Panc1 (cell line): ENCODE data around the gene GPS2. TPM values are rescaled to one million over a fixed set of nuclear protein-coding genes. Genes with fewer than 3 reads are reported as not detected.

Experiments
- ATAC-seq: fragments of 200-7000 bp; cut with Tn5 transposase; 2 replicates; pipeline ENCODE4 v1.9.1; 2020; ENCODE audit warnings: mild to moderate bottlenecking, moderate library complexity
- BruUV-seq: library from RNA; stranded (reverse); fragments of 400-500 nt; replicated peaks from 2 replicates; lab custom pipeline; 2021; lab: Mats Ljungman, UMichigan
- CTCF ChIA-PET: fragments of 300-600 bp; sonication (Branson Sonifier 250); formaldehyde crosslinking; loops from one replicate; lab custom pipeline; 2022; ENCODE audit warnings: antibody characterized with exemption; lab: Charles Lee
- POLR2A ChIA-PET: fragments of 300-600 bp; sonication (Branson Sonifier 250); formaldehyde crosslinking; loops from one replicate; lab custom pipeline; 2022; ENCODE audit warnings: antibody characterized with exemption; lab: Charles Lee
- DNase-seq: peaks from one replicate; pipeline ENCODE4 v3.0.0-alpha.2; 2010; ENCODE audit warnings: low read depth, low spot score
- H3K27ac ChIP-seq: 2 replicates; pipeline ENCODE4 v1.5.1; 2011; ENCODE audit warnings: mild to moderate bottlenecking, low read length, inconsistent platforms
- H3K27me3 ChIP-seq: fragments of 200-500 bp; sonication (Bioruptor generic); 2 replicates; pipeline ENCODE4 v1.6.0; 2014; ENCODE audit warnings: low read length, inconsistent platforms; ENCODE audit not compliant: control insufficient read depth, insufficient read depth
- H3K36me3 ChIP-seq: fragments of 200-500 bp; sonication (Bioruptor generic); 2 replicates; pipeline ENCODE4 v1.5.1; 2014; ENCODE audit warnings: inconsistent platforms, mild to moderate bottlenecking, low read length, moderate library complexity; ENCODE audit not compliant: control insufficient read depth, insufficient read depth
- H3K4me1 ChIP-seq: 2 replicates; pipeline ENCODE4 v1.5.1; 2011; ENCODE audit warnings: inconsistent platforms, mild to moderate bottlenecking, low read length, moderate library complexity; ENCODE audit not compliant: control insufficient read depth, insufficient read depth
- H3K4me3 ChIP-seq, 2 experiments: 2 replicates each; pipeline ENCODE4 v1.5.1; 2011 to 2012; ENCODE audit warnings: low read depth in 2 of 2, low read length in 2 of 2, mild to moderate bottlenecking in 2 of 2, inconsistent platforms in 1 of 2, moderate library complexity in 1 of 2
- H3K9me3 ChIP-seq: fragments of 200-500 bp; sonication (Bioruptor generic); 2 replicates; pipeline ENCODE4 v1.5.1; 2014; ENCODE audit warnings: low read depth, mild to moderate bottlenecking, inconsistent platforms, low read length, moderate library complexity; ENCODE audit not compliant: control insufficient read depth, insufficient read depth
- POLR2AphosphoS5 ChIP-seq: IDR thresholded peaks from 2 replicates; pipeline ENCODE4 v1.6.1; 2012; ENCODE audit warnings: mild to moderate bottlenecking, low read depth, low read length, moderate library complexity
- SIN3A ChIP-seq: IDR thresholded peaks from 2 replicates; pipeline ENCODE4 v1.6.1; 2012; ENCODE audit warnings: low read depth, mild to moderate bottlenecking, low read length, moderate library complexity, borderline replicate concordance; ENCODE audit not compliant: insufficient read depth
- TCF7L2 ChIP-seq: IDR thresholded peaks from 2 replicates; pipeline ENCODE4 v1.6.1; 2011; ENCODE audit warnings: mild to moderate bottlenecking, low read depth, low read length, inconsistent platforms
- in situ Hi-C: cut with HindIII; loops from 2 replicates; pipeline ENCODE4 v1.10.0; 2016; ENCODE audit warnings: low sequenced_read_pairs, low pct_unique_long_range_greater_than_20kb
- intact Hi-C: fragments of 100-400 bp; cut with micrococcal nuclease; formaldehyde crosslinking; loops from one replicate; pipeline ENCODE4 v1.10.0; 2022; ENCODE audit not compliant: unreplicated experiment
- total RNA-seq: library from RNA; stranded (reverse); gene quantifications from one replicate; pipeline ENCODE4 v1.2.1, GENCODE V29; 2021; ENCODE audit not compliant: unreplicated experiment
- TF ChIP-seq, protein P1 (sequence below): fragments of 450-650 bp; IDR thresholded peaks from 2 replicates; pipeline ENCODE4 v1.5.1; 2017; ENCODE audit warnings: mild to moderate bottlenecking
- TF ChIP-seq, protein P2 (sequence below), 2 experiments: IDR thresholded peaks; 2 replicates each; pipeline ENCODE4 v1.6.1; 2011 to 2012; ENCODE audit warnings: low read depth in 2 of 2, control low read depth in 1 of 2, low read length in 1 of 2, mild to moderate bottlenecking in 1 of 2, moderate library complexity in 1 of 2; ENCODE audit not compliant: insufficient read depth in 1 of 2

The GPS2 gene
- total RNA-seq, 1 experiment from 2014 or later: 96.6 TPM

DNA sequence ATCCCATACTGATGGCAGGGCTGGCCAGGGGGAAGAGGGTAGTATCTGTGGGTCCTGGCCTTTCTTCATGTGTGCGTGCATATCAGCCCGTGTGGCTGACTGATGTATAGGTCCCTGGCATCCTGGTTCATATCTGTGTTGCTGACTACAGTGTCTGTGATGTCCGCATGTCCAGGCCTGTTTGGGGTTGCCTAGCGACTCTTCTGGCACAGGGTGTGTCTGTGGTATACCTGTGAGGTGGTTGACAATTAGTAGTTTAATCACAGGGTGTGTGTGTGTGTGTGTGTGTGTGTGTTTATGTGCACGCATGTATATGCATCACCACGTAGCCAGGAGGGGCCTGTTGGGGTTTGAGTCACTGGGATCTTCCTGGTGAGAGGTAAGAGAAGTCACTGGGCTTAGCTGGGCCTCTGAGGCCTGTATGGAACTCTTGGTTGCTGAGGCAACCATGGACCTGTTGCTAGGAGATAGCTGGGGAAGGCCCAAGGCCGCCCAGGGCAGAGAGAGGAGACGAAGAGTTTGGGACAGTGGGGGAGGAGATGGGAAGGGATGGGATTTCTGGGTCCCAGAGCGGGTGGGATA is 39.2 kb upstream of the GPS2 start:
- no peak for ATAC-seq
- Histone ChIP-seq H3K9me3 (no peaks in the 10 kb centered on the region), H3K4me1 (peaks cover 9% of the 10 kb centered on the region), H3K27me3 (no peaks in the 10 kb centered on the region), H3K27ac (no peak overlapping the region), H3K36me3 (no peaks in the 10 kb centered on the region; the same call in 1 of the 2 replicates), H3K4me3 (no peak overlapping the region)
- BruUV-seq: no TSS peak
- intact Hi-C loops: loop anchor here (10.0 kb wide), 1 partner anchor 80 kb away; the partner anchor contains the start of genes FGF11 and TMEM102
- no peak for DNase-seq
- no peak for TF ChIP-seq TCF7L2
- in situ Hi-C loops: no loop called here
- CTCF ChIA-PET: interaction anchor here (1.2 kb wide), 2 partner anchors 83 to 206 kb away, joined by 3 to 4 read pairs; no protein-coding TSS in a partner anchor
- POLR2A ChIA-PET: interaction anchor here (1.4 kb wide), 1 partner anchor 81 kb away, joined by 4 read pairs; the partner anchor contains the start of gene TMEM102

DNA sequence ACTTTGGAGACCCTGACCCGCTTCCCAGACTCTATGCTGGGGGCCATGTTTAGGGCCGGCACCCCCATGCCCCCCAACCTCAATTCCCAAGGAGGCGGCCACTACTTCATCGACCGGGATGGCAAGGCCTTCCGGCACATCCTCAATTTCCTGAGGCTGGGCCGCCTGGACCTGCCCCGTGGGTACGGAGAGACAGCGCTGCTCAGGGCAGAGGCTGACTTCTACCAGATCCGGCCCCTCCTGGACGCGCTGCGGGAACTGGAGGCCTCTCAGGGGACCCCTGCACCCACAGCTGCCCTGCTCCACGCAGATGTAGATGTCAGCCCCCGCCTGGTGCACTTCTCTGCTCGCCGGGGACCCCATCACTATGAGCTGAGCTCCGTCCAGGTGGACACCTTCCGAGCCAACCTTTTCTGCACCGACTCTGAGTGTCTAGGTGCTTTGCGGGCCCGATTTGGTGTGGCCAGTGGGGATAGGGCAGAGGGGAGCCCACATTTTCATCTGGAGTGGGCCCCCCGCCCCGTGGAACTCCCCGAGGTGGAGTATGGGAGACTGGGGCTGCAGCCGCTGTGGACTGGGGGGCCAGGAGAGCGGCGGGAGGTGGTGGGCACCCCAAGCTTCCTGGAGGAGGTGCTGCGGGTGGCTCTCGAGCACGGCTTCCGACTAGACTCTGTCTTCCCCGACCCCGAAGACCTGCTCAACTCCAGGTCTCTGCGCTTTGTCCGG is 37.9 kb upstream of the GPS2 start:
- no peak for ATAC-seq
- H3K4me3 ChIP-seq: peak overlapping the region; percentile 69 to 78

More for the DNA sequence above, 37.9 kb upstream of the GPS2 start:
- BruUV-seq: no TSS peak
- no peaks in the 10 kb centered on the region for H3K9me3 ChIP-seq
- in situ Hi-C loops (no loop called here), intact Hi-C loops (loop anchor here (10.0 kb wide), 1 partner anchor 82 kb away; the partner anchor contains the start of genes FGF11 and TMEM102)
- no peaks in the 10 kb centered on the region for H3K27me3 ChIP-seq
- DNase-seq: no peak
- H3K27ac ChIP-seq: peak overlapping the region; percentile 83
- ChIA-PET CTCF (interaction anchor here (0.5 to 1.2 kb wide), 4 partner anchors 84 to 207 kb away, joined by 3 to 5 read pairs (median 3); no protein-coding TSS in a partner anchor), POLR2A (interaction anchor here (0.6 to 1.4 kb wide), 3 partner anchors 32 to 102 kb away, joined by 4 to 12 read pairs (median 8); partner anchors contain the start of gene TMEM102)
- TF ChIP-seq, protein P1, sequence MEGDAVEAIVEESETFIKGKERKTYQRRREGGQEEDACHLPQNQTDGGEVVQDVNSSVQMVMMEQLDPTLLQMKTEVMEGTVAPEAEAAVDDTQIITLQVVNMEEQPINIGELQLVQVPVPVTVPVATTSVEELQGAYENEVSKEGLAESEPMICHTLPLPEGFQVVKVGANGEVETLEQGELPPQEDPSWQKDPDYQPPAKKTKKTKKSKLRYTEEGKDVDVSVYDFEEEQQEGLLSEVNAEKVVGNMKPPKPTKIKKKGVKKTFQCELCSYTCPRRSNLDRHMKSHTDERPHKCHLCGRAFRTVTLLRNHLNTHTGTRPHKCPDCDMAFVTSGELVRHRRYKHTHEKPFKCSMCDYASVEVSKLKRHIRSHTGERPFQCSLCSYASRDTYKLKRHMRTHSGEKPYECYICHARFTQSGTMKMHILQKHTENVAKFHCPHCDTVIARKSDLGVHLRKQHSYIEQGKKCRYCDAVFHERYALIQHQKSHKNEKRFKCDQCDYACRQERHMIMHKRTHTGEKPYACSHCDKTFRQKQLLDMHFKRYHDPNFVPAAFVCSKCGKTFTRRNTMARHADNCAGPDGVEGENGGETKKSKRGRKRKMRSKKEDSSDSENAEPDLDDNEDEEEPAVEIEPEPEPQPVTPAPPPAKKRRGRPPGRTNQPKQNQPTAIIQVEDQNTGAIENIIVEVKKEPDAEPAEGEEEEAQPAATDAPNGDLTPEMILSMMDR: no peak
- TF ChIP-seq, protein P2, sequence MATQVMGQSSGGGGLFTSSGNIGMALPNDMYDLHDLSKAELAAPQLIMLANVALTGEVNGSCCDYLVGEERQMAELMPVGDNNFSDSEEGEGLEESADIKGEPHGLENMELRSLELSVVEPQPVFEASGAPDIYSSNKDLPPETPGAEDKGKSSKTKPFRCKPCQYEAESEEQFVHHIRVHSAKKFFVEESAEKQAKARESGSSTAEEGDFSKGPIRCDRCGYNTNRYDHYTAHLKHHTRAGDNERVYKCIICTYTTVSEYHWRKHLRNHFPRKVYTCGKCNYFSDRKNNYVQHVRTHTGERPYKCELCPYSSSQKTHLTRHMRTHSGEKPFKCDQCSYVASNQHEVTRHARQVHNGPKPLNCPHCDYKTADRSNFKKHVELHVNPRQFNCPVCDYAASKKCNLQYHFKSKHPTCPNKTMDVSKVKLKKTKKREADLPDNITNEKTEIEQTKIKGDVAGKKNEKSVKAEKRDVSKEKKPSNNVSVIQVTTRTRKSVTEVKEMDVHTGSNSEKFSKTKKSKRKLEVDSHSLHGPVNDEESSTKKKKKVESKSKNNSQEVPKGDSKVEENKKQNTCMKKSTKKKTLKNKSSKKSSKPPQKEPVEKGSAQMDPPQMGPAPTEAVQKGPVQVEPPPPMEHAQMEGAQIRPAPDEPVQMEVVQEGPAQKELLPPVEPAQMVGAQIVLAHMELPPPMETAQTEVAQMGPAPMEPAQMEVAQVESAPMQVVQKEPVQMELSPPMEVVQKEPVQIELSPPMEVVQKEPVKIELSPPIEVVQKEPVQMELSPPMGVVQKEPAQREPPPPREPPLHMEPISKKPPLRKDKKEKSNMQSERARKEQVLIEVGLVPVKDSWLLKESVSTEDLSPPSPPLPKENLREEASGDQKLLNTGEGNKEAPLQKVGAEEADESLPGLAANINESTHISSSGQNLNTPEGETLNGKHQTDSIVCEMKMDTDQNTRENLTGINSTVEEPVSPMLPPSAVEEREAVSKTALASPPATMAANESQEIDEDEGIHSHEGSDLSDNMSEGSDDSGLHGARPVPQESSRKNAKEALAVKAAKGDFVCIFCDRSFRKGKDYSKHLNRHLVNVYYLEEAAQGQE (IDR thresholded peaks at IDR 0.05; ENCODE audit: insufficient read depth in 1 of 2, low read depth in 2 of 2, low read length in 1 of 2): no peak
- no peak for TF ChIP-seq SIN3A
- TF ChIP-seq POLR2AphosphoS5: no peak
- TF ChIP-seq TCF7L2: no peak
- no peaks in the 10 kb centered on the region; the same call in 1 of the 2 replicates for H3K36me3 ChIP-seq
- peaks cover 9% of the 10 kb centered on the region for H3K4me1 ChIP-seq
